A673 (cell line): Measurements from ENCODE around the gene GUCA1A.

Experiments used
- EZH2 ChIP-seq: fragments of 200-600 bp; sonication (generic); IDR thresholded peaks from 2 replicates; pipeline ENCODE4 v1.6.1; 2017; ENCODE audit warnings: borderline replicate concordance, low read depth, mild to moderate bottlenecking, mixed read lengths, antibody characterized with exemption, low read length; ENCODE audit not compliant: poor library complexity, severe bottlenecking
- TF ChIP-seq, protein P1 (sequence below): fragments of 300-800, 200-600 bp; sonication (generic); conservative IDR thresholded peaks from 2 replicates; pipeline ENCODE4 v1.5.1; 2017; ENCODE audit warnings: low read depth, mild to moderate bottlenecking, antibody characterized with exemption, low read length, moderate library complexity, mixed read lengths

DNA sequence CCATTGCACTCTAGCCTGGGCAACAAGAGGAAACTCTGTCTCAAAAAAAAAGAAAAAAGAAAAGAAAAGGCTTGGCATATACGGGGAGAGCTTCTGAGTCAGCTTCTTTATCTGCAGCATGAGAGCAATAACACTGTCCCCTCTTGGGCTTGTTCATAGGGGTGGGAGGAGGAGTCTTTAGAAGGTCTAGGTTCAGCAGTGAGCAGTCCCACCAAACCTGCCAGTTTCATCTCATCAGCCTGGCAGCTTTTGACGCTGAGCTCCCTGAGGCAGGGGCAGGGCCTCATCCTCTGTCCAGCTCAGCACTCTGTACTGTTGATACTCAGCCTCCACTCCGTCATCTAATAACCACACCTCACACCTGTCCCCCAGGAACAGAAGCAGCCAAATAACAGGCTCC, 25.1 kb upstream of the GUCA1A start:
- TF ChIP-seq, protein P1, sequence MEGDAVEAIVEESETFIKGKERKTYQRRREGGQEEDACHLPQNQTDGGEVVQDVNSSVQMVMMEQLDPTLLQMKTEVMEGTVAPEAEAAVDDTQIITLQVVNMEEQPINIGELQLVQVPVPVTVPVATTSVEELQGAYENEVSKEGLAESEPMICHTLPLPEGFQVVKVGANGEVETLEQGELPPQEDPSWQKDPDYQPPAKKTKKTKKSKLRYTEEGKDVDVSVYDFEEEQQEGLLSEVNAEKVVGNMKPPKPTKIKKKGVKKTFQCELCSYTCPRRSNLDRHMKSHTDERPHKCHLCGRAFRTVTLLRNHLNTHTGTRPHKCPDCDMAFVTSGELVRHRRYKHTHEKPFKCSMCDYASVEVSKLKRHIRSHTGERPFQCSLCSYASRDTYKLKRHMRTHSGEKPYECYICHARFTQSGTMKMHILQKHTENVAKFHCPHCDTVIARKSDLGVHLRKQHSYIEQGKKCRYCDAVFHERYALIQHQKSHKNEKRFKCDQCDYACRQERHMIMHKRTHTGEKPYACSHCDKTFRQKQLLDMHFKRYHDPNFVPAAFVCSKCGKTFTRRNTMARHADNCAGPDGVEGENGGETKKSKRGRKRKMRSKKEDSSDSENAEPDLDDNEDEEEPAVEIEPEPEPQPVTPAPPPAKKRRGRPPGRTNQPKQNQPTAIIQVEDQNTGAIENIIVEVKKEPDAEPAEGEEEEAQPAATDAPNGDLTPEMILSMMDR = no peak
- TF ChIP-seq EZH2 = no peak
